Omental fat pad (tissue), 4 donors: ENCODE measurements around the gene DOCK4. TPM values are rescaled to one million over a fixed set of nuclear protein-coding genes. Genes with fewer than 3 reads are reported as not detected.

ENCODE experiments used
- ATAC-seq: fragments of 150-250 bp; one replicate; pipeline ENCODE4 v1.9.1; 2016; ENCODE audit warnings: mild to moderate bottlenecking, moderate library complexity; ENCODE audit not compliant: low FRiP score
- DNase-seq: peaks from one replicate; pipeline ENCODE4 v3.0.0-alpha.2; 2019; ENCODE audit warnings: low spot score
- total RNA-seq, 4 donors: library from RNA; depleted of rRNA; stranded (reverse); fragments of >200 nt; gene quantifications; one replicate each; pipeline ENCODE4 v1.1.0, GENCODE V29; 2016
- TF ChIP-seq, protein P1 (sequence below), 3 donors: fragments of 450-650 bp; IDR thresholded peaks; one replicate each; pipeline ENCODE4 v1.5.1; 2016 to 2017; ENCODE audit warnings: antibody characterized with exemption in 3 of 3, mild to moderate bottlenecking in 3 of 3, moderate library complexity in 2 of 3

DOCK4 gene
- total RNA-seq, 4 donors from 2014 or later, result 47.5 to 86.9 (median 59.7) TPM

DNA sequence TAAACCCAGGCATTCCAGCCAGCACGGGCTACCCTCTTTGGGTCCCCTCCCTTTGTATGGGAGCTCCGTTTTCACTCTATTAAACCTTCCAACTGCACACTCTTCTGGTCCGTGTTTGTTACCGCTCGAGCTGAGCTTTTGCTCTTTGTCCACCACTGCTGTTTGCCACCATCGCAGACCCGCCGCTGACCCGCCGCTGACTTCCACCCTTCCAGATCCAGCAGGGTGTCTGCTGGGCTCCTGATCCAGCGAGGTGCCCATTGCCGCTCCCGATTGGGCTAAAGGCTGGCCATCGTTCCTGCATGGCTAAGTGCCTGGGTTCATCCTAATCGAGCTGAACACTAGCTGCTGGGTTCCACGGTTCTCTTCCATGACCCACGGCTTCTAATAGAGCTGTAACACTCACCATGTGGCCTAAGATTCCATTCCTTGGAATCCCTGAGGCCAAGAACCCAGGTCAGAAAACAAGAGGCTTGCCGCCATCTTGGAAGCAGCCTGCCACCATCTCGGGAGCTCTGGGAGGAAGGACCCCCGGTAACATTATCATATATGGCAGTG is 14.8 kb upstream of the DOCK4 start:
- no peak for DNase-seq
- ATAC-seq, result no peak
- TF ChIP-seq, protein P1, sequence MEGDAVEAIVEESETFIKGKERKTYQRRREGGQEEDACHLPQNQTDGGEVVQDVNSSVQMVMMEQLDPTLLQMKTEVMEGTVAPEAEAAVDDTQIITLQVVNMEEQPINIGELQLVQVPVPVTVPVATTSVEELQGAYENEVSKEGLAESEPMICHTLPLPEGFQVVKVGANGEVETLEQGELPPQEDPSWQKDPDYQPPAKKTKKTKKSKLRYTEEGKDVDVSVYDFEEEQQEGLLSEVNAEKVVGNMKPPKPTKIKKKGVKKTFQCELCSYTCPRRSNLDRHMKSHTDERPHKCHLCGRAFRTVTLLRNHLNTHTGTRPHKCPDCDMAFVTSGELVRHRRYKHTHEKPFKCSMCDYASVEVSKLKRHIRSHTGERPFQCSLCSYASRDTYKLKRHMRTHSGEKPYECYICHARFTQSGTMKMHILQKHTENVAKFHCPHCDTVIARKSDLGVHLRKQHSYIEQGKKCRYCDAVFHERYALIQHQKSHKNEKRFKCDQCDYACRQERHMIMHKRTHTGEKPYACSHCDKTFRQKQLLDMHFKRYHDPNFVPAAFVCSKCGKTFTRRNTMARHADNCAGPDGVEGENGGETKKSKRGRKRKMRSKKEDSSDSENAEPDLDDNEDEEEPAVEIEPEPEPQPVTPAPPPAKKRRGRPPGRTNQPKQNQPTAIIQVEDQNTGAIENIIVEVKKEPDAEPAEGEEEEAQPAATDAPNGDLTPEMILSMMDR (IDR thresholded peaks at IDR 0.05), result no peak

DNA sequence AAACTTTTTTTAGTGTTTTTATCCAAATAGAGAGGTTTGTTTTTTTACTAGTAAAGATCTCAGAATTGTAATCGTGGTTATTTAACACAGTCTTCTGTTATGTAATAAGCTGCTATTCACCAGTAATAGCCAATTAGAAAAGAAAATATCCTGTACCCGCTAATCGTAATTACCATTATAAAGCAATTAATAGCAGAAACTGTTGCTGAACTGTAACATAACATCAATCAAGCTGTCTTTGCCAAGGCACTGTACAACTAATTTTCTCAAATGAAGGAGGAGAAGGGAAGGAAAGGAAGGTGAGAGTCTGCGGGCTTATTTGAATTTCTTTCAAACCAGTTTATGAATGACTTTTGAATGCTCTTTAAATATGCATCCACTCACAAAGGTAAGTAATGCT is 9.6 kb upstream of the DOCK4 start:
- no peak for DNase-seq
- TF ChIP-seq, protein P1 (IDR thresholded peaks at IDR 0.05), result no peak
- no peak for ATAC-seq

DNA sequence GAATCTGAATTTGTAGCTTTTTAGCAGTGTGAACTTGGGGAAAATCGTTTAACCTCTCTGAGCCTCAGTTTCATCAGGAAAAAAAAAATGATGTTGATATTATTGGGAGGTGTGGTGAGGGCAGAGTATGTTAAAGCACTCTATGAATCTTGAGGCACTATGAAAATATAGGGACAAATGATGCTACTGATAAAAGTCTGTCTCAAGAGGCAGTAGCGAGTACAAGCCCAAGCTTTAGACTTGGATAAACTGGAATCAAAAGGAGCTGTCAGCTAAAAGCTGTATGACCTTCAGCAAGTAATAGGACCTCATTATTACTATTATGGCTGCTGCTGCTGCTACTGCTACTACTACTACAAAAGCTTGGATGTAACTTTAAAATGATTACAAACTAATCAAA is 8.7 kb upstream of the DOCK4 start:
- TF ChIP-seq, protein P1 (IDR thresholded peaks at IDR 0.05), result no peak
- no peak for DNase-seq
- ATAC-seq, result no peak

DNA sequence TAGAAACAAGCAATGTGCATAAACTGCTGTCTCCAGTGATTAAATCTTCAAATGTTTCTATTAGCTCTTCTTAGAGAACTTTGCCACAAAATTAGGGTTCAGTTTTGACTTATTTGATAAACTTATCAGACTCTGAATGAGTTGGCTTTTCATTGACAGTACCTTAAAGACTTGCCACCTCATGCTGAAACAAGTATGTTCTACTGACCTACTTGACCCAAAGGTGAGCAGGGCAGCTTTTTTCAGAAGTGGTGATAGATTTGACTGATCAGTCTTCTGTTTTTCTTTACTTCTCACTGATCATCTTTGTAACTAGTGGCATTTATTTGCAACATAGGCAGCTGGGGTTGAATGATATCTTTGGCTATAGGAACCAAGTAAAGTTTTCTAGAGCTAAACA is 8.1 kb upstream of the DOCK4 start:
- TF ChIP-seq, protein P1 (IDR thresholded peaks at IDR 0.05), result no peak
- DNase-seq, result no peak
- ATAC-seq, result no peak

DNA sequence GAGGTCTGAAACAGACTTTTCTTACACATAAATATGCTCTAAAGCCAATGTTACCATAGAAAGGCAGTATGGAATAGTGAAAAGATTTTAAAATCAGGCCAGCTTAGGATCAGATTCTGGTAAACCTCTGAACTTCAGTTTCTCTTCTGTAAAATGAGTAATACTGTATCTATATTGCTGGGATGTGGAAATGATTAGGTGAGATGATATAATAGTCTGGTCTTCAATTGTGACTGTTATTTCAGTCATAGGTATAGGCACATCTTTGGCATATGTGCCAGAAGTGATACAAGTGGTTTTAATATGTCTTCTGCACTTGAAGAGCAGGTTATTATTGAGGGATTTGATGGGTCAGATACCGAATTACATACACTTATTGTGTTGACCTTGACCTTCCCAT is 7.5 kb upstream of the DOCK4 start:
- TF ChIP-seq, protein P1 (IDR thresholded peaks at IDR 0.05), result no peak
- ATAC-seq (no peak), DNase-seq (no peak)

DNA sequence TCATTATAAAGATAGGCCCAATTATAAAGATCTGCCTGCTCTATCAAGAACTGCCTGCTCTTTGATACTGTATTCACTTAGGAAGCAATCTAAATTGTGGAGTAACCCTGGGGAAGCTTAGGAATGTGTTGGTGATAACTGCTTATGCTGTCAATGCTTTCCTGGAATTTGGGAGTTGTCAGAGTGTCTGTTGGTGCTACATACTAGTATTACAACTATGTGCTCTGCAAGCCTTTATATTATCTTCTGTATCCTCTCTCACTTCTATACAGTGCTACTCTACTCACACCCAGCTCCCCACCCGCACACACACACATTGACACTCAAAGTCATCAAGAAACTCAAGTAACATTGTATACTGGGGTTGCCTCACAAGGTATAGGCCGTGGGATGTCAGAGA is 6.4 kb upstream of the DOCK4 start:
- ATAC-seq, result peak; percentile 81
- no peak for DNase-seq
- TF ChIP-seq, protein P1 (IDR thresholded peaks at IDR 0.05), result no peak

DNA sequence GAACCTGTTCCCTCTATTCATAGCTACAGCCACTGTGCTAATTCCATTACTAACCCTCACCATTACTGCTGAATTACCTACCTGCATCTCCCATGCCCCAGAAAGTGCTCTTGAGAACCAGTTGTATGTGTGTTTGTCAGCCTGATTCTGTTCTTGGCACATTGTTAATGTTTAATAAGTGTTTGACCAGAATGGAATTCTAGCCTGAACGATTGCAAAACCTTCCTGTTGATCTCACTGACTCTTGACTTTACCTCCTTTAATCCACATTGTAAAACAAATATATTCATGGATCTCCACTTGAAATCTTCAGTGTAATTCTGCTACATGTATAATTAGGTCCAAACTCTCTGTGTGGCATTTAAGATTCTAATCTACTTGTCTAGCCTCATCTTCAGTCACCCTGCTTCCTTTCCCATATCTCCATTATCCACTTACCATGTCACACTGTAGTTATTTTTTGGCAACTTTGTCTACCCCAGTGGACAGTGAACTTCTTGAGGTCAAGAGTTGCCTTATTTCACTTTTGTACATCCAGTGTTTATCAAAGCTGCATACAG is 5.2 kb upstream of the DOCK4 start:
- no peak for DNase-seq
- TF ChIP-seq, protein P1 (IDR thresholded peaks at IDR 0.05), result no peak
- ATAC-seq, result no peak
